GM21515 (cell line): ENCODE data around the gene LAMTOR1.
A peak's percentile ranks its signal among the peaks of the same experiment; 100 is the strongest.

ENCODE experiments used
- ATAC-seq: cut with Tn5 transposase; IDR thresholded peaks from one replicate; pipeline ENCODE4 v1.9.1; 2021; ENCODE audit not compliant: unreplicated experiment

Gene LAMTOR1

DNA sequence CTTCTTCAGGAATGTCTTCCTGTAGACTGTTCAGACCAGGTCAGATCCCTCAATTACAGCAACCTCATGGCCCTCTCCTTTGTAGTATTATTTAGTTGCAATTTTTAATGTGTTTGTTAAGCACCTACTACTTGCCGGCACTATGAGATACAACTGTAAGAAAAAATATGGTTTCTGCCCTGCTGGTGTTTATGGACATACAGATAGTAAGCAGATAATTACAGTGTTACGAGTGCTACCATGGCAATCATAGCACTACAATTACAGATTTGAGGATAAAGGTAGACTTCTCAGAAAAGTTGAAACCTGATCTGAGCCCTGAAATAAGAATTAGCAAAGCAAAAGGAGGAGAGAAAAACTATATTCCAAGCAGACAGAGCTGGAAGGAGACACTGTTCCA, 19.7 kb downstream of the LAMTOR1 start:
- no peak for ATAC-seq

DNA sequence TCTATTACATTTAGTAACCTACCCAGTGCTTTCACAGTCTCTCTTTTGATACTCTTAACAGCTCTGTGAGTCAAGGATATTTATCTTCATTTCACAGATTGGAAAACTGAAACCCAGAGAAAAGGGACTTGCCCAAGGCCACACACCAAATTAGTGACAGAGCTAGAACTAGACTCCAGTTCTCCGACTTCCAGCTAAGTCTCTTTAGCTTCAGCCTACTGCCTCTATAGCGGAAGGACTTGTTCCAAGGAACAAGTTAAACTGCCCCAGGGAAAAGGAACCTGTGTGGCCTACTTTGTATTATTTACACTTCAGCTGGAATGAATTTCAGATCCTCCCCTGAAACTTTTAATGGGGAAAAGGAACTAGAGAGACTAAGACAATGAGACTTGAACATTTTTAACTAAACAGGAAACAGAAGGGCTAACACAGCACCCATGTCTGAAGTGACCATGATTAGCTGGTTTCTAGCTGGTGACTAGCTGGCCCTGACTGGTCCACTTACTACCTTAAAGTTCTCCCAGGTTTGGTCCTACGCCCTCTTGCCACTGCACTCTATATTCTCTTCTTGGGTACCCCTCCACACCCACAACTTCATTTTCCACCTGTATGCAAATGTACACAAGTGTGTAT, 21.2 kb downstream of the LAMTOR1 start:
- ATAC-seq = no peak

DNA sequence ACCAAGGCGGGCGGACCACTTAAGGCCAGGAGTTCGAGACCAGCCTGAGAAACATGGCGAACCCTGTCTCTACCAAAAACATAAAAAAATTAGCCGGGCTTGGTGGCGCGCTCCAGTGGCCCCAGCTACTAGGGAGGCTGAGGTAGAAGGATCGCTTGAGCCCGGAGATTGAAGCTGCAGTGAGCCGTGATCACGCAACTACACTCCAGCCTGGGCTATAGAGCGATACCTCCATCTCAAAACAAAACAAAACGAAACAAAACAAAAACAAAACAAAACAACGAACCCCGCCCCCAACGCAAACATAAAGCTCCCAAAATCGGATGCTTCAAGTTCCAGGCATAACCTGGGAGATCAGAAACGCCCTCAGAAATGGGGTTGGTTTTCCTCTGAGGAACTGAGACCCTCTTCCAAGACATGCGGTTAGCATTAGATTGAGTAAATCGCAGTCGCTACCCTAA, 21.9 kb downstream of the LAMTOR1 start:
- ATAC-seq = no peak

DNA sequence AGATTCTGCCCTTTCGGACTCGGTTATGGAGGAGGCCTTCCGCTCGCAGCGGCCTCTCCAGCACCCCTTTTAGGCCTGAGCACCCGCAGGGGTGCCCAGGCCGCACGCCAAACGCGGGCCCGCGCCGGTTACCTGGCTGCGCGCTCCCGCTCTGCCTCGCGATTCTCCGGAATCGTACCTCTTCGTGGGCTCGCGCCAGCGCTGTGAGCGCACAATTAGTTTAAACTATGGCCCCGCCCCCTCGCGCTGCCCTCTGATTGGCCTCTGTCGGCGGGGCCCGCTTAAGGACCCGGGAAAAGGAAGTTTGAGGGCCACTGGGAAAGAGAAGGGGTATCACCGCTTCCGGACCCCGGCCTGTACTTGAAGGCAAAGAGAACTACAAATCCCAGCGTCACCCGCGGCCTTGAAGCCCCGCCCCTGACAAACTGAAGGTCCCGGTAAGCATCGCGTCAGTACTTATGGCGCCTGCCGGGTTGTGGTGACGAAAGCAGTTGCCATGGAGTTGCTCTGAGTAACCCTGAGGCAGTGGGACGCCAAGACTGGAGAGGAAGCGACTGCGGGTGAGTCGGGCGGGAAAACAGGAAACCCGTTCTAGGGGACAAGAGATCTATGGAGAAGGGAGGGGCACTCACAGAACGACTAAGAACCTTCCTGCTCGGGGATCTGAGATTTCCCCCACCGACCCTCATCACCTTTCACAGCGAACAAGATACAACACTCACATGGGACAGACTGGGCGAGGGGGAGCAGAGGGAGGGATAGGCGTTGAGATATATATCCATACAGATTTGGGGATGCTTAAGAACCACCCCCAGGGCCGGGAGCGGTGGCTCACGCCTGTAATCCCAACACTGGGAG, 22.5 kb downstream of the LAMTOR1 start, which contains the start of the genes LRRC51 and NUMA1:
TSS of gene LRRC51 (plus strand) at position 525 of the 858 bp plus-strand sequence. CDS start 8,234 bp downstream, outside the sequence.
TSS of gene NUMA1 (minus strand) at position 217 of the 858 bp plus-strand sequence. CDS start 44,599 bp downstream, outside the sequence.
- peak; percentile 92 for ATAC-seq

DNA sequence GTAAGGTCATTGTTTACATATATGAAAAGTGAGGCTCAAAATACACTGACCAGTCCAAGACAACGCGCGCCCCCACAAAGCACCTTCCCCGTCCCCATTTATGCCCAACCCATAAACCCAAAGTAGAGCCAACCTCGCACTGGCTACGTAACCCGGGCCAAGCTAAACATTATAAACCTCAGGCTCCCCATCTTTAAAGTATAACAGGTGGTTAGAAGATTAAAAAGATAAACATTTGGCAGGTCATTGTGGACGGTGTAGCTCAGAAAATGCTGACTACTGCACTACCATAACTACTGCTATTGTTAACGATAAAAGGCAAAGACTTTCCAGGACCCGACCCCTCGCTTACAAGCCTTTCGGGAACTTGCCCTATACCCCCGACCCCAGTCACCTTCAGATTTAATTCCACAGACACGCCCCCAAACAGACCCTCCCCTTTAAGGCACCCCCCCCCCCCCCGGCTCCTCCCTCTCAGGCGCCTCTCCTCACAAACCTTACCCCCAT, 23.2 kb downstream of the LAMTOR1 start:
- ATAC-seq = no peak

DNA sequence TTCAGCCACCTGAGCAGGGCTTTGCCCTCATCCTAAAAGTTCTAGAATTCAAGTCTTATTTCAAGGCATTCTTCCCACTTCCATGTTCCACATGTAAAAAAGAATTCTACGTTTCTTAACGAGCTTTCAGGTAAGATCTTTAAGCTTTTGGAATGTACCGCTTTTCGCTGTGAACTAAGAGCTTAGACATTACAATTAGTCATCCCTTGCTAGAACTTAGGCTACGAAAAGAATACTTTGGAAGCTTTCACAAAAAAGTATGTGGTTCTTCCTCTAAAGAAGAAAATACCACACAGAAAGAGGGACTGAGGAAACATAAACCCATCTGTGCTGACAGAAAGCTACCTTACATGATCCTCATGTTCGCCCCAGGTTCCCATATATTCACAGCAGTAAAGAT, 24.6 kb downstream of the LAMTOR1 start:
- ATAC-seq = no peak

DNA sequence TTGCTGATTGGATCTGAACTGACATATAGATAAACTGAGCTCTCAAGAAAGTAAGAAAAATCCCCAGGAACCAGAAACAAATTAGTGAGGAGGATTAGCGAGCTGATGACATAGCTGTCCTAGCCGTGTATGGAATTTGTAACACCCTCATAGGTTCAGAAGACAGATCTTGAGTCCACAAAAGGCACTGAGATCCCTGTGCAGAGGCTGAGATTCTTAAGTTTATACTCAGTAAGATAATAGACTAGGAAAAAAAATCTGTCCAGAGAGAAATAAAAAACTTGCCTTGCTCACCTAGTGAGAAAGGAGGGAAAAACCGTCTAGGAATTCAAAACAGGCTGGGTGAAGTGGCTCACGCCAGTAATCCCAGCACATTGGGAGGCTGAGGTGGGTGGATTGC, 27.3 kb downstream of the LAMTOR1 start:
- no peak for ATAC-seq

DNA sequence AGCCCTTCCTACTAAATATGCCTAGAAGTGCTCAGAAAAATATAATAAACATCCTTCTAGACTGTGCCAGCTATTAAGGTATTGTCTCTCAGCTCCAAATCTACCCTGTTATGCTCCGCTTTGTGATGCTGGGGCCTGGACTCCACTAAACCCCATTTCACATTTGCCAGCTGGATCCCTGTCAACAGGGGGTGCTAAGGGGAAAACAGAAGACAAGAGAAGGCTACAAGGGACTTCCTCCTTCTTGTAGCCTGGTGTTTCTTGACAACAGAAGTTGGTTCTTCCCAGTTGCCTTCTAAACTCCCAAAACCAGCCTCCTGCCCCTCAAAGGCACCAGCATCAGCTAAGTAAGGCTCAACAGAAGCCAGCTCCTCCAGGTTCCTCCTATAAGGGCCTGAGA, 28.0 kb downstream of the LAMTOR1 start:
- ATAC-seq = no peak

DNA sequence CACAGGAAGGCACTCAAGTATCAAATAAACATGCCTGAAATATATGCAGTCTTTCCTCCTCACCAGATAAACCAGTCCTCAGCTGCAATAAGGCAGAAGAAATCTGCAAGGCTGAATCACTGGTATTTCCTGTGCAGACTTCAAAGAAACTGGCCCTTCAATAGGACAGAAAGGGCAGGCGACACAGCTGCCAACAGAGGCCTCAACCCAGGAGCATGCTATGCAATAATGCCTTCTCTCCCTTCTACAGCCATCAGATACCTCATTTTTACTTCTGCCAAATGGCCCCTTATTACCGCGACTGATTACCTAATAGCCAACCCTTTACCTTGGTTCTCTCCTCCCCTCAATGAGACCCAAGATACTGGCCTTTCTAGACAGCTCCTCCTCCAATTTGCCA, 30.7 kb downstream of the LAMTOR1 start:
- ATAC-seq = no peak

DNA sequence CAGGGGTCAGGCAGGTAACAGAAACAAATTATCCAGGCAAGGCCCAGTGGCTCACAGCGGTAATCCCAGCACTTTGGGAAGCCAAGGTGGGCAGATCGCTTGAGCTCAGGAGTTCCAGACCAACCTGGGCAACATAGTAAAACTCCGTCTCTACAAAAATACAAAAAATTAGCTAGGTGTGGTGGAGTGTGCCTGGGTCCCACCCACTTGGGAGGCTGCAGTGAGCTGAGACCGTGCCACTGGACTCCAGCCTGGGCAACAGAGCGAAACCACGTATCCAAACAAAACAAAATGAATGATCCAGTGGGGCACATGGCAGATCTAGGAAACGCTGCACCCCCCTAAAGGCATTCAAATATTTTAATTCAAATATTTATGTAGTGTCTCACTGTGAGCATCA, 32.6 kb downstream of the LAMTOR1 start:
- no peak for ATAC-seq

DNA sequence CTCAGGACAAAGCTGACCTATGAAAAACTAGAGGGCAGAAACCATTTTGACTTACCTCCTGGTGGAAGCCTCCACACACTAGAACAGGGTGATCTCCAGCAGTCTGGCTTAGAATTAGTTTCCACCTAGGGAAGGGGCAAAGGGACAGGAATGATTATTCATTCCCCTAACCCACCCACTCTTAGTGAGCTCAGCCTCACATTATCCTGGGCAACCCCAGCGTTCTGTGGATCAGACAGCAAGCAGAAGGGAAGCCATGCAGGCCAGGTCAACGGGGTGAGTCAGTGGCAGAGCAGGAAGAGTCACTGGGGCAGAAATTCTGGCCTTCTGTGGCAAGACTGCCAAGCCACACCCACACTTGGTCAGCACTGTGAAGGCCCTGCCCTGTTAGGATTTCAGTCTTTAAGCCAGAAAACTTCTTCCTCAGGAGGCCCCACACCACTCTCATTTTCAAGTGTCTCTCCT, 33.3 kb downstream of the LAMTOR1 start:
- no peak for ATAC-seq

DNA sequence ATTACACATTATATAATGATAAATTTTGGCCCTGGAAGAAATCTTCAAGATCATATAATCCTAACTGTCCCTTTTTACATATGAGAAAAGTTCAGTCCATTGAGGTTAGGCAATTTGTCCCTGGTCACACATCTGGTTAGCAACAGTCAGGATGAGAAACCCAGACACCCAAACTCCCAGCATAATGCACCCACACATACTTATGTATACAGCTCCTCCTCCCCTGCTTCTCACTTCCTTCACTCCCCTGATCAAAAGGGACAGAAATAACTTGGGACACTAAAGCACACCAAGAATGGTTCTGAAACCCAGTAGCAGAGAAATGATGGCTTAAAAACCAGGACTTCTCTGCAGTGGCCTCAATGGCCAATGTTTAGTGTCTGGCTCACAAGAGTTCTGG, 33.9 kb downstream of the LAMTOR1 start:
- ATAC-seq = no peak

DNA sequence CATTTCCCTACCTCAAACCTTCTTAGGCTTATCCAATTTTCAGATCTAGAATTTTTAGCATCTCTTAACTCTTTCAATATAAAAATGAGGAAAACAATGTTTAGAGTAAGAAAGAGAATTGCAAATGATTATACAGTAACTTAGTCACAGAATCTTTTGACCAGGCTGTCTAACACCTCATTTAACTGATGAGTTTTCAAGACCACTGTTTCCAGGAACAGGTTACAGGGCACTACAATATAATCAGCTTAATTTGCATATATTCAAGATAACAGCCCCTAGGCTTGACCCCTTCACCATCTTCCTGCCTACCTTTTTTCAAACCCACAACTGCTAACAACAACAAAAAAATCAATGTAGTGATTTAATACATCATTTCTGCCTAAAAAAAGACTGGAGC, 35.4 kb downstream of the LAMTOR1 start:
- ATAC-seq = no peak

DNA sequence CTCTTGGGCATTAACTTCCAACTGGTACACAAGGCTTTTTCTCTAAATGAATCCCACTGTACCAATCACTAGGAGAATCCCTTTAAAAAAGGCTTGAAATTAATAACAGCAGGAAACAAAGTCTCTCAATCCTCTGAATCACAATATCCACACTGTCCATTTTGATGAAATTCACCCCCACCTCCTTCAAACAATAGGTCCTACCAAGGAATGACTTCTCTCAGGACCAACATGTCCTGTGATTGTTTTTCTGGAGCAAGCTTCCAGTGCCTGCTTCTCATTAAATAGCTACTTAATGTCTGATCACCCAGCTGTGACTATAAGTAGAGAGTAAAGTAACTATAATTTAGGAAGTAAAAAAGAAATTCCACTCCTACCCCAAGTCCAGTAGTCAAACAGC, 35.8 kb downstream of the LAMTOR1 start:
- no peak for ATAC-seq

DNA sequence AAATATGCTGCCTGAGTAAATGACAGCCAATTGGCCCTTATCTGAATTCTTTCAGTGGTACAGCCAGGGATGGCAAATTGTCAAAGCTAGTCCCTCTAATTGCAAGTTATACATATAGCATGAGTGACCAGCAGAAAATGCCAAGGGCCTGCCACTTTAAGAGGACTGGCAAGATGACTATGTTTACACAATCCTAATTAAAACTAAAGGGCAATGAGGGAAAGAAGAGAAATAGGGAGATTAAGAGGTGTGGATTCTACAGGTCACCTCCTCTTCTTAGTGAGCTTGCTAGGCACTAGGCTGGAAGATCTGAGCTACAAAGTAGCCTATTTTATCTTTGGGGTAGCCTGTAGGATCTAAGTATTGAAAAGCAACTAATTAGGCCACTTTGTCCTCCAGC, 36.2 kb downstream of the LAMTOR1 start:
- no peak for ATAC-seq

DNA sequence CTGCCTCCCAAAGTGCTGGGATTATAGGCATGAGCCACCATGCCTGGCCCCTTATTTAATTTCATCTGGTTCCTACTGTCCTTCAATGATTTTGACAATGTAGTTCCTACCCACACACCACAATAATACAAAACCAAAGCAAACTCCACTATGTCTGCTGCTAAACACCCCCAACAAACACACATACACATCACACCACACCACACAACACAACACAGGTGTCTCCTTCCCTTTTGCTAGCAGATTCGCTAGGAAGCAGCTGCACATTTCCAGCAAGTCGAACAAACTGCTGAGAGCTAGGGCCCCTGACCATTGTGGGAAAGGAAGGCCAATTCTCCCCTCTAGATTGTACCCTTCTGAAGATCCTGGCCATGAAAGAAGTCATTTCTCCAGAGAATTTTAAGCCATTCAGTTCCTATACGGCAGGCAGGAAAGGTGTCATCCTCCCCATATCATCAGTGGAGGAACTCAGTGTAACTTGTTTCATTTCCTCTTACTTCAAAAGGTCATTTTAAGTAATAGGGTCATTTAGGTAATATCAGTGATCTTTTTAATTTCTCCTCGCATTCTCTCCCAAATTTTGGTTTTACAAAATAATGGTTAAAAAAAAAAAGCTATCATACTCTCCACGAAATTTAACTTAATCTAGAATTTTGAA, 41.2 kb downstream of the LAMTOR1 start:
- ATAC-seq = no peak

DNA sequence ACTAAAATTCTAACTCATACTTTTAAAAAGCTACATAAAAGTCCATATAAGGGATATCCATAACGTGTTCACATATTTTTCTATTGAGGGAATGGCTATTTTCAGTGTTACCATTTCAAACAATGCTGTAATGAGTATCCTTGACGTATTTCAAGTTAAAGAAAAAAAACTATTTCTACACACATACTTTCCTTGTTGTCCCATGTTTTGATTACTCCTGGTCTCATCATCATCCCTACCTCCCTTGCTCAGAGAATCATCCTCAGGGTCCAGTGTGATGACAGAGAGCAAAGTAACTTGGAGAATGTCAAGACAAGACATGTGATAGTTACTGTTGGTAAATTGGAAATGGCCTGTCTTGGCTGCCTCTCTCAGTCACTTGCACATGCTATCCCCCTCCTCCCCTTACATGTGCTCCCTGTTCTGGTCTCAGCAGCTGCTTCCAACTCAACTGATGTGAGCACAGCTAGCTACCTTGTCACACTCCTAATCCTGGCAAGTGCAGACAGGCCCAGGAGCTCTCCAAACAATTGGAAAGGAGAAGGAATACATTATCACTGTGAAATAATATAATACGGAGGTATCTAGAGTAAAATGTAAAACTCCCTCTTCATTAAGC, 44.6 kb downstream of the LAMTOR1 start:
- ATAC-seq = no peak

DNA sequence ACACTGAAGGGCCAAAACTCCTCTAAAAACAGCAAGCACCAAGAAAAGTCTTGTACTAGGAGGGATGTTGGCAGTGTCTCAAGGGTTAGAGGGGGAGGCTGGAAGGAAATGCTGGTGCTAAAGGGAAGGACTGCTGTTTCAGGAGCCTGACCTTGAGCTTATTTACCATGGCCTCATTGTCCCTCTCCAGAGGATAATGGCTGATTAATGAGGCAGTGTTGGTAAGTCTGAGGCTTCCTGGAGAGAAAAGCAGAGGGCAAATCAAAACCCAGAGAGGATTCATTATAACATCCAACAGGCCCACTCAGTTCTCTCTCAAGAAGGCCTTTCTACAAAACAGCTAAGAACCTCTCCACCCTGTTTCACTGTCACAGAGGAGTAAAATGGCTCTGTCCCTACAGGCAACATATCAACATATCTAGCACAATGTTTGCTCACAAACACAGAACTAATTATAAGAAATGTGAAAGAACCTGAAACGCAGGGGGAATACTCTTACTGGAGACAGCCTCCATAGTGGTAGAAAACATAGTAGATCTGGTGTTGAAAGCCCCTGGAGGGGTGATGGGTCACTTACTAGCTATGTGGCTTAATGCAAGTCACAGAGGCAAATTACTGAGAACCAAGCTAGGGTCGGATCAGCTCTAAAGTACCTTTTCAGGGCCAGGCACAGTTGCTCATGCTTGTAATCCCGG, 54.2 kb downstream of the LAMTOR1 start:
- ATAC-seq = no peak
